HG03469 (cell line): ENCODE data around the gene CHST2.
A peak's percentile ranks its signal among the peaks of the same experiment; 100 is the strongest.

Experiments
- ATAC-seq: cut with Tn5 transposase; IDR thresholded peaks from one replicate; pipeline ENCODE4 v1.9.1; 2021; ENCODE audit warnings: mild to moderate bottlenecking, moderate library complexity, moderate number of reproducible peaks; ENCODE audit not compliant: unreplicated experiment

CHST2 gene

DNA sequence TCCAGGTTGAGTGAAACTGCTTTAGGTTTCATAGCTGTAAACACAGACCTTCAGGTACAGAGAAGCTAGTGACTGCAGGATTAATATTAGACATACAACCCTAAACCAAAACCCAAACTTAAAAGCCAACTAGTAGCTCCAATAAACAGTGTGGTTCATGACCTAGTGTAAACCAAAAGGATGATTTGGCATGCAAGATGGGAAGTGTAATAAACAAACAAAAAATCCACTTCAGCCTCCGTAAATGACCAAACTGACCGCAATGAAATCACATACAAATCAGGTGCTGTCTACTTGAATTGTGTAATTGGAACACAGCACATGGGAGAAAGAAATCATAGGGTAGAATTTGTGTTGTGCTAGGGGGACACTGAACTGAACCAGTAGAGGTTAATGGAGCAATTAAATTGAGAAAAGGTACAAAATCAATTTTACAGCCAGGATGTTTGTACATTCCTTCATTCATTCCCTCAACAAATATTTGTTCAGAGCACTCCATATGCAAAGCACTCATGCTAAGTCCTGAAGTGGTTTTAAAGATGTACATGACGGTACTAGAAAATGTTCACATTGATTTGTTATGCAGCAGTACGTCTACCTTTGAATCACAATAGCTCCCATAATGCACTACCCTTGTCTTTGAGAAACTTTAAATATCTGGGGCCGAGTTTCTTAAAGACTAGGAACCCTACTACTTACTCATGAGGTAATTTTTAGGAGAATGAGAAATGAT is 21.4 kb upstream of the CHST2 start:
- ATAC-seq = no peak

DNA sequence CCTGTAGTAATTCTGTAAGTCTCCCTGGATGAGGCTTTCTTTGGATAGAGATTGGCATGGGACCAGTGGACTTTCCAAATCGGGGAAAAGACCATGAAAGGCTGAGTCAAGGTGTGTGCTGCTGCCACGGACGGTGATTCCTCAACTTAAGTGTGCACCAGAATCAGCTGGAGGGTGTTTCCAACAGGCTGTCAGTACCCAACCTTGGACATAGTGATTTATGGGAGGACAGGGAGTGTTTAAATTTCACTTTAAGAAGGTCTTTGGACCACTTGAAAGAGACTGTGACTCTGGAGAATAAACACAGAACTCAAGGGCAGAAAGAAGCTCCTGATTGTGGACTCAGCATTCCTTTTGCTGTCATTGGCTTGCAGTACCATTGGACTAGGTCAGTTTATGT is 20.4 kb upstream of the CHST2 start:
- ATAC-seq = no peak

DNA sequence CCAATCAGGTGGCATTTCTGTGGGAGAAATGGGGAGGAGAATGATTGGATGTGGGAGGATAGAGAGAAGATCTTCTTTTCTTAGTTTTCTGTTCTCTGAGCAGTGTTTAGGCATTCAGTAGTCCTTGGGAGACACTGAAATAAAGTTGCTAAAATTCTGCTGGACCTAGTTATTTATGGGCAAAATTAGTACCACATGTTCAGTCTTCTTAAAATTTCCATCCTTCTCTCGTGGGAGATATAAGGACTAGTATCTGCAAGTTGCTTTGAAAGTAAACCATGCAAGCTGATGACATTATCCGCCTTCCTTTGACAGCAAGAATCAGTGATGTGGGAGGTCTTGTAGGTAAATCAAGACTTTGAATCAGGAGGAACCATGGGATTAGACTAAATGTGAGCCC is 19.9 kb upstream of the CHST2 start:
- no peak for ATAC-seq

DNA sequence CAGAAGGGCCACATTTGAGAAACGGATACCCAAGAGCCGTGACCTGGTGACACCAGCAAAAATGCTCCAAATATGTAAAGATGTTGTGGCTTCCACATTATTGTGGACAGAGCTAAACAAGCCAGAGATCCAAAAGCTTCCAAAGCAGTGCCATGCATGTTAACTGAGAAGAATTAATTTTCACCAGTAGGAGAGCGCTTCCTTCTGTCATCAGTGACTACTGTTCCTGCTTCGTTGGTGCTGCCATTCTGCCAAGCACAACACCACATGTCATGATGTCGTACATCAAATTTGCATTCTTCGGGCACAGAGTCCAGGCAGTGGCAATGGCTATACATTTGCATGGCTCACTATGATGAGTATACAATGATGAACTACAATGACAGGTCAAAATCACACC is 19.1 kb upstream of the CHST2 start:
- no peak for ATAC-seq

DNA sequence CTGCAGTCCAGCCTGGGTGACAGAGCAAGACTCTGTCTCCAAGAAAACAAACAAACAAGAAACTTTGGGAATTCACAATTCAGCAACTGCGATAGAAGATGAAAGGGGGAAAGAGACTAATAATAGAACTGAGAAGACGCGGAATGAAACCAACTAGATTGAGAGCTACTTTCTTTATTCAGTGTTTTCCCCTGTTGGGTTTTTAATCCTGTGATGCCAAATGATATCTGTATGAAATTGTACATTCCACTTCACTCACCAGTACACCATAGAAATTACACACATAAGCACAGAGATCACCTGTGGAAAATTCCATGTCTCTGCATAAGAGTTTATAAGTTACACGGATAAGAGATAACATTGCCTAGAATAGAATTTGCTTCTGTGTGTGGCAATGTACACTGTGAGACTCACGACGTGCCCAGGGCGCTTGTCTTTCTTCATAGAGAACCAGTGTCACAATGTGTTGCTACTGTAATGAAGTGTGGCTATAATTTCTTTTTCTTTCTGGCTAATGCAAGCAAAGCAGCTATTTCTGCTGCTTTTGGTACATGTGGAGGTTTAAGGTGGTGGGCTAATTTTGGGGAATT is 17.7 kb upstream of the CHST2 start:
- ATAC-seq = no peak

DNA sequence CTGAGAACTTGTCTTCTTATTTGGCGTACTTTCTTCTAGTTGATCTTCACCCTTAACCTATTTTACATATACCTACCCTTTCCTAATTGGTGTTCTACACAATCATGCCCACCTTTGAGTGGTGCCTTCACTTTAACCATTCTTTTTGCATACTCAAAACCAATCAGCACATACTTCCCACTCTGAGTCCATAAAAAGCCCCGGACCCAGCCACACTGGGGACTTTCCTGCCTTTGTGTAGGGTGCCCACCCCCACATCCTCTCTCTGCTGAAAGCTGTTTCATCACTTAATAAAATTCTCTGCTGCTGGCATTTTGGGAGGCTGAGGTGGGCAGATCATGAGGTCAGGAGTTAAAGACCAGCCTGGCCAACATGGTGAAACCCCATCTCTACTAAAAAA is 15.9 kb upstream of the CHST2 start:
- no peak for ATAC-seq

DNA sequence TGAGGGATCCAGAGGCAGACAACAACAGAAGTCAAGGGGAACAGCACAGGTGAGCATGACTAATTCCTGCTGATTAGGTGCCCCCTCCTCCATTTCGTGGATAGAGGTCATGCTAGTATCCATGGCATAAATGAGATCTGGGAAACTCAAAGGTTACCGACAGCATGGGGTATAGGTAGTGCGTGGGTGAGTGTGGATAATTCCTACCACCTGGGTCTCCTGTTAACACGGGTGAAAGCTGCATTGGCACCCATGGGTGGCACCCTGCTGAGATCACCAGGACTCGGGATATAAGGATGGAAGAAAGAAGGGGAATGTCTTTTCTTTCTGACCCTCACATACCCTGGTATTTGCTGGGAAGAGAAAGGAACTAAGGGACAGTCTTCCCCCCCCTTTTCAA is 14.4 kb upstream of the CHST2 start:
- ATAC-seq = no peak

DNA sequence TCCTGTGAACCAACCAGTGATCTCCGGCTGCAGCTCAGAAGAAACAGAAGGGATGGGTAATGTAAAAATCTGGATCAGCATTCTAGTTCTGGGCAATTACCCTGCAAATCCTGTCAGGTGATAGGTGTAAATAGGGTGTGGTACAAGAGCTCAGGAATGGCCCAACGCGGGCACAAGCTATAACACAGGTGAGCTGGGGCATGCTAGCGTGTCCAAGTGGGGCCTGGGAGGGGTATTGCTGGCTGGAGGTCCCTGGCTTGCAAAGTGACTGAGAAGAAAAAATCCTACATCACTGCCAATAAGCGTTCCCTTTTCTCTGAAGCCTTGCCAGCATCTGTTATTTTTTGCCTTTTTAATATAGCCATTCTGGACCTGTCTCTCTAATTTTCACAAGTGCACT is 9.7 kb upstream of the CHST2 start:
- ATAC-seq = no peak

DNA sequence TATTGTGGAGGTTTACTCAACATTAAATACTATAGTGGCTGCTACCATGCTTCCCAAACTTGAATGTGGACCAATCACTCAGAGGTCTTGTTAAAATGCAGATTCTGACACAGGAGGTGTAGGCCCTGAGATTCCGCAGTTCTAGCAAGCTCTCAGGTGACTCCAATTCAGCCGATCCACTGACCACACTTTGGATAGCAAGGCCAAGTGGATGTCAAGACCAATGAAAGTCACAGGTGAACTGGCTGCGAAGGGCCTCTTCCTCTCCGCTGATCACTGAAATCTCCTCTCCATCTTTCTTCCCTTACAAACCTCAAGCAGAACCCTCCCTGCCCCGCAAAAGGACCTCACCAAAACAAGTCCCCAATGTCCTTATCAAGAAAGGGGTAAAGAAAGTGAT is 9.2 kb upstream of the CHST2 start:
- ATAC-seq = no peak

DNA sequence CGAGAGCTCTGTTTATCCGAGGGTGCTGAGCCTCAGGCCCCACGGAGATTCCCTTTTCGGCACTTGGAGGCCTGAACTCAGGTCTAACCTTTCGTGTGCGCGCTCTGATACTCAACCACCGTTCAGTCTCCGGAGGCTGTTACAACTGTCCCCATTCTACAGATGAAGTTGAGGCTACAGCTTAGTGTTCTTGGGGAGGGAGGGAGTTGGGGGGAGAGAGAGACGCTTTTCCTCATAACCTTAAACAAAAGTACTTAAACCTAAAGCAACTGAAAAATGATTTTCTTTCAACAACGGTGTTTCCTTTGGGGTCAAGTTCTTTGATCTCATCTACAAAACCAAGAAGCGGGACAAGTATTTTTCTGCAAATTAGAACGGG is 952 bp upstream of the CHST2 start:
- ATAC-seq = no peak

DNA sequence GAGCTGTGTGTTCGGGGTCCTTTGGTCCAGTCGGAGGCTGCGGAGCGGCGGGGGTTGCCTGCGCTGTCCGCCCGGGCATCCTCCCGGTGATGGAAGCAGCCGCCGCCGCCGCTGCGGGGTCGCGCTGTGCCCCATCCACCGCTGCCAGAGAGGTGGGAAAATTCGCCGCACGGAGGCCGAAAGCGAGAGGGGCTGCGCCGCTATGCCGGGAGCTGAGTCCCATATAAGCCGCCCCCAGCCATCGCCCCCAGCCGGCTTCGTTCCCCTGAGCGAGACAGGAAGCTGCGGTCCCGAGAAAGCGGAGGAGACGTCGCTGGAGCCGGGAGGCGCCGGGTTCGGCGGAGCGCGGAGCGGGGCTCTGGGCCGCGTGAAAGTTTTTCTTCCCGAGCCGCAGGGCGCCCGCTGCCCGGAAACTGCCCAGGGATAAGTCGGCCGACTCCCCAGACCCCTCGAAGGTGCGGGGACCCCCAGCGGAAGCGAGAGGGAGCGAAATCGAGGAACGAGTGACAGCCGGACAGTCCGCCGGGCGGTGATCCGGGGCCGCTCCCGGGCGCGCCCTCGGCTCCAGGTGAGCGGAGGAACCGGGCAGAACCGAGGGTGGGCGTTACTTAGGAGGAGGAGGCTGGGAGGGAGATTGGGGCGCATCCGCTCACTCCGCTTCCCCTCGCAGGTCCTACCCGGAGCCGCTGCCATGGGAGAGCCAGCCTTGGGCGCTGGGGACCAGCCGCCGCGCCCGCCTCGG is 574 bp downstream of the CHST2 start:
- ATAC-seq = no peak

DNA sequence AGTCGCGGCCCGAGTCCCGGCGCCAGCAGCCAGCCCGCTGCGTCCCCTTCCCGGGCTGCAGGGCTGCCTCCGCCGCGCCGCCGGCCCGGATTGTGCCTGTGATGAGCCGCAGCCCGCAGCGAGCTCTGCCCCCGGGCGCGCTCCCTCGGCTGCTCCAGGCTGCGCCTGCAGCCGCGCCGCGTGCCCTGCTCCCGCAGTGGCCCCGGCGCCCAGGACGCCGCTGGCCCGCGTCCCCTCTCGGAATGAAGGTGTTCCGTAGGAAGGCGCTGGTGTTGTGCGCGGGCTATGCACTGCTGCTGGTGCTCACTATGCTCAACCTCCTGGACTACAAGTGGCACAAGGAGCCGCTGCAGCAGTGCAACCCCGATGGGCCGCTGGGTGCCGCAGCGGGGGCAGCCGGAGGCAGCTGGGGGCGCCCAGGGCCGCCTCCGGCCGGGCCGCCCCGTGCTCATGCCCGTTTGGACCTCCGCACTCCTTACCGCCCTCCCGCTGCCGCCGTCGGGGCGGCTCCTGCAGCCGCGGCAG is 1.2 kb downstream of the CHST2 start:
- ATAC-seq = peak; percentile 29

DNA sequence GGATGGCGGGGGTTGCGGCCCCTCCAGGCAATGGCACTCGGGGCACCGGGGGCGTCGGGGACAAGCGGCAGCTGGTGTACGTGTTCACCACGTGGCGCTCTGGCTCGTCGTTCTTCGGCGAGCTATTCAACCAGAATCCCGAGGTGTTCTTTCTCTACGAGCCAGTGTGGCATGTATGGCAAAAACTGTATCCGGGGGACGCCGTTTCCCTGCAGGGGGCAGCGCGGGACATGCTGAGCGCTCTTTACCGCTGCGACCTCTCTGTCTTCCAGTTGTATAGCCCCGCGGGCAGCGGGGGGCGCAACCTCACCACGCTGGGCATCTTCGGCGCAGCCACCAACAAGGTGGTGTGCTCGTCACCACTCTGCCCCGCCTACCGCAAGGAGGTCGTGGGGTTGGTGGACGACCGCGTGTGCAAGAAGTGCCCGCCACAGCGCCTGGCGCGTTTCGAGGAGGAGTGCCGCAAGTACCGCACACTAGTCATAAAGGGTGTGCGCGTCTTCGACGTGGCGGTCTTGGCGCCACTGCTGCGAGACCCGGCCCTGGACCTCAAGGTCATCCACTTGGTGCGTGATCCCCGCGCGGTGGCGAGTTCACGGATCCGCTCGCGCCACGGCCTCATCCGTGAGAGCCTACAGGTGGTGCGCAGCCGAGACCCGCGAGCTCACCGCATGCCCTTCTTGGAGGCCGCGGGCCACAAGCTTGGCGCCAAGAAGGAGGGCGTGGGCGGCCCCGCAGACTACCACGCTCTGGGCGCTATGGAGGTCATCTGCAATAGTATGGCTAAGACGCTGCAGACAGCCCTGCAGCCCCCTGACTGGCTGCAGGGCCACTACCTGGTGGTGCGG is 1.9 kb downstream of the CHST2 start:
- peak; percentile 5 for ATAC-seq

DNA sequence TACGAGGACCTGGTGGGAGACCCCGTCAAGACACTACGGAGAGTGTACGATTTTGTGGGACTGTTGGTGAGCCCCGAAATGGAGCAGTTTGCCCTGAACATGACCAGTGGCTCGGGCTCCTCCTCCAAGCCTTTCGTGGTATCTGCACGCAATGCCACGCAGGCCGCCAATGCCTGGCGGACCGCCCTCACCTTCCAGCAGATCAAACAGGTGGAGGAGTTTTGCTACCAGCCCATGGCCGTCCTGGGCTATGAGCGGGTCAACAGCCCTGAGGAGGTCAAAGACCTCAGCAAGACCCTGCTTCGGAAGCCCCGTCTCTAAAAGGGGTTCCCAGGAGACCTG is 2.5 kb downstream of the CHST2 start:
- no peak for ATAC-seq

DNA sequence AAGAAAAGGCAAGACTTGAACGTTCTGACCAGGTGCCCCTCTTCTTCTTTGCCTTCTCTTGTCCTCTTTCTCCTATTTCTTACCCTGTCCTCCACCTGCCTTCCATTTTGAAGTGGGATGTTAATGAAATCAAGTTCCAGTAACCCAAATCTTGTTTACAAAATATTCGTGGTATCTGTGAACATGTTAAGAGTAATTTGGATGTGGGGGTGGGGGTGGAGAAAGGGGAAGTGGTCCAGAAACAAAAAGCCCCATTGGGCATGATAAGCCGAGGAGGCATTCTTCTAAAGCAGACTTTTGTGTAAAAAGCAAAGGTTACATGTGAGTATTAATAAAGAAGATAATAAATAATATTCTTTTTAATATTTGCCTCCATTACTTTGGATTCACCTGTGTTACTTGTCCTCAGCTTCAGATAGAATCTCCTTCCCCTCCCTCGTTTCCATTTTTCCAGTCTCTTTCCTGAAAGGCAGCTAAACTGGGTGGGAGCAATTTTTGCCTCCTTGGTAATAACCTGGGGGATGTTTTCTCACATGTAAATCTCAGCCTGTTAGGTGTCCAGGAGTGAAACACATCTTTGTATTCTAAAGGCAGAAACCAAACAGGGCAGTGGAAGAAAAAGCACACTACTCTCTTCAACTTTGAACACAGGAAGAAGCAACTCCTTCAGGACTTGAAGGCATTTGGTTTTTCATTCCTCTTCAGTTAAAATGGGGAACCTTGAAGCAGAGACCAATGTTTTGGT is 3.2 kb downstream of the CHST2 start:
- no peak for ATAC-seq

DNA sequence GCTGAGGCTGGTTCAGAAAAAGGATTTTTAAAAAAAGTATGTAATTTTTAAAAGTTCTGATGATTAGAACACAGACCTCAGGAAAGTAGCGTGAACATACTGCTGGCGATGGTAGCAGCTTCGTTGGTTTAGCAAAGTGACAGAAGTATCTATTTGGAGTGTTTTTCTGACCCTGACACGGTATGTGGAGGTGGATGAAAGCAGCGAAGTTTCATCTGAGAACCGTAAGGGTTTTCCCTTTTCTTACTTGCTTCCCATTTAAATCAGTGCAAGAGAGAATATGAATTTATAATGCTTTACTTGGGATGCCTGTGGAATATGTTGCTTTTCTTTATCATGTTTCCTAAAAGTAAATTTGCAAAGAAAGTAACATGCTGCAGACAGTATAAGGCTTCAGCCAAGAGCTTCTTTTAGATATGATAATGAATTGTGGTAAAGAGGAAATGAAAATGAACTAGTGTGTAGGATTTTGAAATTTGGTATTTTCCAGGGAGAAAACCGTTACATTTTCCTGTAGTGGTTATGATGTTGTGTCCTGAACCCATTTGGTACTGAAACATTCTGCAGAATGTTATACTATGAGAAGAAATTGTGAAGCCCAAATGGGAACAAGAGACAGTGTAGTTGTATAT is 3.9 kb downstream of the CHST2 start:
- ATAC-seq = no peak

DNA sequence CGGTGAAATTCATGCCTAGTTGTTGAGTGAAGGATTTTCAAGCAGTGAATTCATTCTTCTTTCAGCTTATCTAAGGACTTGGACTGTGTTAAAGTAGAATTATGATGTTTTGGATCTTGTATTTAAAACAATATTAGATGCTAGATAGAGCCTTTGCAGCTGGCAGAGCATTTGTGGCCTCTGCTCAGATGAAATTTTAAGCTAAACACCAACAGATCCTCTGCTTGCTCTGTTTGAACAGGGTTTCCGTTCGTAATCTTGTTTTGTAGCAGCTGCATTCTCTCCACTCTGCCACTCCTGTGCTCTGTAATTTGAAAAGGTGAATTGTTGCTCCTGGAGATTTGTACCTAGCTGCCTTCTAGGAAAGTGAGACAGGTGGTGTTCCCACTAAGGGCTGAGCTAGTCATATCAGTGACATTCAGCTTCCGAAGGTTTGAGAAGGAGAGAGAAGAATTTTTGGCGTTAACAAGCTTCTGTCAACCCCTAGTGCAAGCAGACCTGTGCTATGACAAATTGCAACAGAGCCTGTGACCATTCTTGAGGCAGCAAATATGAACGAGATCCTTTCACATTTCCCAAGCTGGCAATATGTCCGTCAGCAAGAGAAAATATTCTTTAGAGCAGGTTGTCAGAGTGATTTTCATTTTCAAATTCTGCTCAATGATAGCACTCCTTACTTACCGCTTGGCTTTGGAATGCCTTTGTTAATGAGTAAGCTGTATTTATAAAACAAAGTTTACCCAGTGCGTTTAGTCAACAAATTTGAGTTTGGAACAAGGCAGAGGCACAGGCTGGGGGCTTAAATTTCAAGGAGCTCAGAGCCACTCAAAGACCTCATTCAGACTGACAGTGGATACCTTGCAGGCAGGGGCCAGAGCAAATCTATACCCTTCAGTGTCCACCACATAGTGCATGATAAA is 5.3 kb downstream of the CHST2 start:
- ATAC-seq = no peak

DNA sequence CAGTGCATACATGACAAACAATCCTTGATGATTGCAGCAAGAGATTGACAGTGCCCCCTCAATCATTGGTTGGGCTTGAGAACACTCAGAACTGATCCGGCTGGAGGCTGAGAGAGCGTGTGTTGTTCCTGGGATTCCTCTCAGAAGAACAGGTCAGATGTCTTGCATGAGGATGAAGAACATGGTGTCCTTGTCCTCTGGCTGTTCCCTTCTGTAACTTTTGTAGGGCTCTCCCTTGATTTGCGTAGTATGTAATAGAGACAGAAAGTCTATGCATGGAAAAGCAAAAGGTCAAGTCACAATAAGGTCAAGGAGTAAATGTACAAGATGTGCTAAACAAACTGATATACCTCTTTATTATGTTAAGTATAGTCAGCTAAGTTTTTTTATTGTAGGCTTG is 8.2 kb downstream of the CHST2 start:
- ATAC-seq = no peak
